HepG2 (cell line): Measurements from ENCODE around the gene REEP6. TPM values are rescaled to one million over a fixed set of nuclear protein-coding genes. Genes with fewer than 3 reads are reported as not detected.
A peak's percentile ranks its signal among the peaks of the same experiment; 100 is the strongest.

Experiments
- ATAC-seq: fragments of 200-7000 bp; cut with Tn5 transposase; 3 replicates; pipeline ENCODE4 v1.9.1; 2020; ENCODE audit warnings: mild to moderate bottlenecking, moderate library complexity
- BruUV-seq: library from RNA; stranded (reverse); fragments of 400-500 nt; replicated peaks from 2 replicates; lab custom pipeline; 2021; lab: Mats Ljungman, UMichigan
- CTCF ChIA-PET: fragments of 300-600 bp; formaldehyde crosslinking; extraction: SDS; loops from one replicate; lab custom pipeline; 2021; ENCODE audit warnings: low total read pairs, inconsistent platforms, low intra/inter-chr PET ratio; lab: Yijun Ruan, JAX
- POLR2A ChIA-PET: fragments of 350-600 bp; sonication (Branson Sonifier 250); formaldehyde crosslinking; loops from one replicate; lab custom pipeline; 2020; ENCODE audit warnings: antibody characterized with exemption, inconsistent platforms; lab: Yijun Ruan, JAX
- DNase-seq: peaks from one replicate; pipeline ENCODE4 v3.0.0-alpha.2; 2015; ENCODE audit warnings: low spot score
- FAIRE-seq: peaks from 3 replicates; lab custom pipeline; 2011; peaks lifted over from hg19 to GRCh38; lab: Jason Lieb, UNC
- H2AFZ ChIP-seq: one replicate; pipeline ENCODE4 v1.6.1; 2011; ENCODE audit warnings: low read length, inconsistent platforms
- H3K27ac ChIP-seq: fragments of 300-600 bp; 3 replicates; pipeline ENCODE4 v1.8.0; 2011; ENCODE audit warnings: mixed run types, mild to moderate bottlenecking, mixed read lengths, low read length, inconsistent platforms; ENCODE audit not compliant: insufficient read depth; ENCODE audit errors: extremely low read length
- H3K27me3 ChIP-seq, 2 experiments: fragments of 200-600 bp in 1 of 2; 2 replicates in 1 of 2; 3 replicates in 1 of 2; pipeline versions ENCODE4 v1.6.0 to v1.8.0; 2011; ENCODE audit warnings: low read length in 2 of 2, mild to moderate bottlenecking in 2 of 2, moderate library complexity in 2 of 2, inconsistent platforms in 1 of 2; ENCODE audit not compliant: insufficient read depth in 2 of 2, control insufficient read depth in 1 of 2
- H3K36me3 ChIP-seq, 2 experiments: fragments of 200-600 bp in 1 of 2; replicated peaks in 1 of 2; 2 replicates in 1 of 2; 3 replicates in 1 of 2; pipeline versions ENCODE4 v1.5.1 to v1.8.0; 2011; ENCODE audit warnings: low read length in 2 of 2, inconsistent platforms in 1 of 2; ENCODE audit not compliant: insufficient read depth in 2 of 2, control insufficient read depth in 1 of 2
- H3K4me1 ChIP-seq: 2 replicates; pipeline ENCODE4 v1.5.1; 2012; ENCODE audit warnings: low read length, inconsistent platforms; ENCODE audit not compliant: insufficient read depth
- H3K4me2 ChIP-seq: 2 replicates; pipeline ENCODE4 v1.6.0; 2011; ENCODE audit warnings: low read depth, low read length, inconsistent platforms
- H3K4me3 ChIP-seq, 3 experiments: fragments of 200-600 bp in 1 of 3; sonication (generic), shearing (Covaris generic) in 1 of 3; replicated peaks in 1 of 3; 2 replicates each; pipeline ENCODE4 v1.5.1; 2011 to 2016; ENCODE audit warnings: low read length in 3 of 3, inconsistent platforms in 2 of 3, low read depth in 2 of 3, mild to moderate bottlenecking in 2 of 3, control low read depth in 1 of 3, mixed read lengths in 1 of 3; ENCODE audit not compliant: insufficient read depth in 1 of 3
- H3K79me2 ChIP-seq: one replicate; pipeline ENCODE4 v1.6.1; 2011; ENCODE audit warnings: low read length, inconsistent platforms; ENCODE audit not compliant: insufficient read depth
- H3K9ac ChIP-seq: 2 replicates; pipeline ENCODE4 v1.6.0; 2011; ENCODE audit warnings: mild to moderate bottlenecking, low read depth, low read length, inconsistent platforms; ENCODE audit not compliant: insufficient read depth
- H3K9me3 ChIP-seq: 2 replicates; pipeline ENCODE4 v1.5.1; 2012; ENCODE audit warnings: mild to moderate bottlenecking, low read length
- H4K20me1 ChIP-seq: 2 replicates; pipeline ENCODE4 v1.6.0; 2011; ENCODE audit warnings: inconsistent platforms, mild to moderate bottlenecking, low read length, moderate library complexity; ENCODE audit not compliant: insufficient read depth
- CREB3 ChIP-seq: sonication (generic); formaldehyde crosslinking; IDR thresholded peaks from 2 replicates; pipeline ENCODE4 v1.5.0; 2020; ENCODE audit warnings: missing genetic modification reagents
- KAT2B ChIP-seq: fragments of 150-350 bp; IDR thresholded peaks from 2 replicates; pipeline ENCODE4 v1.6.1; 2014; ENCODE audit warnings: low read depth, low read length, borderline replicate concordance
- KIAA2018 ChIP-seq: sonication (generic); formaldehyde crosslinking; IDR thresholded peaks from 2 replicates; pipeline ENCODE4 v1.5.0; 2020; ENCODE audit warnings: mild to moderate bottlenecking, missing genetic modification reagents, borderline replicate concordance
- MED8 ChIP-seq: sonication (generic); formaldehyde crosslinking; IDR thresholded peaks from 2 replicates; pipeline ENCODE4 v1.8.1; 2023; ENCODE audit warnings: mild to moderate bottlenecking, missing genetic modification reagents; ENCODE audit not compliant: insufficient replicate concordance
- MLX ChIP-seq: IDR thresholded peaks from 2 replicates; pipeline ENCODE4 v1.6.1; 2016
- MZF1 ChIP-seq: sonication (generic); formaldehyde crosslinking; IDR thresholded peaks from 2 replicates; pipeline ENCODE4 v1.8.1; 2023; ENCODE audit warnings: mild to moderate bottlenecking, missing genetic modification reagents, borderline replicate concordance
- SALL2 ChIP-seq: sonication (generic); formaldehyde crosslinking; IDR thresholded peaks from 2 replicates; pipeline ENCODE4 v1.8.1; 2023; ENCODE audit warnings: mild to moderate bottlenecking, missing genetic modification reagents, inconsistent platforms
- SP2 ChIP-seq: sonication (generic); formaldehyde crosslinking; IDR thresholded peaks from 2 replicates; pipeline ENCODE4 v1.5.1; 2020; ENCODE audit warnings: mild to moderate bottlenecking, missing genetic modification reagents
- TBL1XR1 ChIP-seq: fragments of 150-350 bp; IDR thresholded peaks from 2 replicates; pipeline ENCODE4 v1.6.1; 2014; ENCODE audit warnings: borderline replicate concordance, low read length; ENCODE audit not compliant: partially characterized antibody
- ZBTB21 ChIP-seq: sonication (generic); formaldehyde crosslinking; IDR thresholded peaks from 2 replicates; pipeline ENCODE4 v1.4.0; 2020; ENCODE audit warnings: missing genetic modification reagents
- ZBTB8A ChIP-seq: sonication (generic); formaldehyde crosslinking; IDR thresholded peaks from 2 replicates; pipeline ENCODE4 v1.4.0; 2020; ENCODE audit warnings: mild to moderate bottlenecking, low read depth, missing genetic modification reagents, borderline replicate concordance
- ZNF879 ChIP-seq: sonication (generic); formaldehyde crosslinking; IDR thresholded peaks from 2 replicates; pipeline ENCODE4 v1.8.1; 2023; ENCODE audit warnings: missing genetic modification reagents
- ZSCAN12 ChIP-seq: sonication (generic); formaldehyde crosslinking; IDR thresholded peaks from 2 replicates; pipeline ENCODE4 v1.9.0; 2021; ENCODE audit warnings: mild to moderate bottlenecking, missing genetic modification reagents
- WGBS: methylation state at CpG from one replicate; pipeline ENCODE4 v1.1.6; 2017; ENCODE audit warnings: low lambda C conversion rate; 5-methylcytosine and 5-hydroxymethylcytosine counted together
- in situ Hi-C: cut with HindIII; loops from 2 replicates; pipeline ENCODE4 v1.10.0; 2017; ENCODE audit warnings: low pct_unique_long_range_greater_than_20kb; ENCODE audit not compliant: extremely low pct_ligation_motif_present
- intact Hi-C: fragments of 100-400 bp; cut with micrococcal nuclease; formaldehyde crosslinking; loops from one replicate; pipeline ENCODE4 v1.10.0; 2022; ENCODE audit not compliant: unreplicated experiment
- polyA plus RNA-seq, 8 experiments: library from polyadenylated mRNA; depleted of rRNA in 3 of 8; stranded (reverse) in 7 of 8; unstranded in 1 of 8; fragments of >200 nt; fragmentation: Illumina TruSeq in 4 of 8; extraction: Trizol in 4 of 8; gene quantifications; 2 replicates each; pipeline versions ENCODE4 v1.2.1 to v1.2.3, GENCODE V29; 2011 to 2016; ENCODE audit warnings: low read depth in 4 of 8, missing spikeins in 1 of 8, mixed read lengths in 1 of 8; ENCODE audit not compliant: insufficient read depth in 1 of 8
- total RNA-seq, 5 experiments: library from RNA; depleted of rRNA; stranded (reverse); fragments of >200 nt; fragmentation: Illumina TruSeq; extraction: Trizol; gene quantifications; 2 replicates each; pipeline ENCODE4 v1.2.3, GENCODE V29; 2016; ENCODE audit warnings: low read depth in 1 of 5

The REEP6 gene
- total and polyA plus RNA-seq, 2 of the 13 experiments (the other 11 are each of a cell fraction or from before 2014, with no cell fraction given) = 10.0 to 28.8 TPM

GRCh38 chr19:1489463-1490310 lies 1.3 kb upstream of the REEP6 start:
- no peaks in the 10 kb centered on the region for H4K20me1 ChIP-seq
- peaks cover 6% of the 10 kb centered on the region for H3K79me2 ChIP-seq
- no TSS peak for BruUV-seq
- H3K27me3 ChIP-seq = no peaks in the 10 kb centered on the region
- ChIA-PET POLR2A (interaction anchor here (1.6 to 2.8 kb wide), 2 partner anchors 13 to 19 kb away, joined by 16 to 19 read pairs; no protein-coding TSS in a partner anchor), CTCF (no interaction called here)
- intact Hi-C loops (no loop called here), in situ Hi-C loops (no loop called here)
- H2AFZ ChIP-seq = no peak overlapping the region
- ATAC-seq = no peak
- no peak for FAIRE-seq
- no peaks in the 10 kb centered on the region for H3K36me3 ChIP-seq
- peak overlapping the region; percentile 55 to 79 (median 72) for H3K4me3 ChIP-seq
- peak overlapping the region; percentile 91 for H3K4me2 ChIP-seq
- H3K9me3 ChIP-seq = no peaks in the 10 kb centered on the region
- WGBS = 54% methylated on average over 12 of the region's 37 CpGs
- peaks cover 41% of the 10 kb centered on the region for H3K4me1 ChIP-seq
- H3K9ac ChIP-seq = peak overlapping the region; percentile 77
- H3K27ac ChIP-seq = peak overlapping the region; percentile 67
- no peak for DNase-seq
- TF ChIP-seq KIAA2018 (CRISPR knock-in tag) (no peak), MZF1 (CRISPR knock-in tag) (no peak), SALL2 (CRISPR knock-in tag) (no peak), TBL1XR1 (no peak), KAT2B (no peak), CREB3 (CRISPR knock-in tag) (no peak), ZSCAN12 (CRISPR knock-in tag) (no peak), SP2 (CRISPR knock-in tag) (no peak), ZBTB8A (CRISPR knock-in tag) (no peak), MED8 (CRISPR knock-in tag) (peak; percentile 21), ZNF879 (CRISPR knock-in tag) (no peak), ZBTB21 (no peak), MLX (no peak)
